GM21529 (cell line): ENCODE results near the gene AR.

Experiments
- ATAC-seq: cut with Tn5 transposase; IDR thresholded peaks from one replicate; pipeline ENCODE4 v1.9.1; 2021; ENCODE audit not compliant: unreplicated experiment

The AR gene

DNA sequence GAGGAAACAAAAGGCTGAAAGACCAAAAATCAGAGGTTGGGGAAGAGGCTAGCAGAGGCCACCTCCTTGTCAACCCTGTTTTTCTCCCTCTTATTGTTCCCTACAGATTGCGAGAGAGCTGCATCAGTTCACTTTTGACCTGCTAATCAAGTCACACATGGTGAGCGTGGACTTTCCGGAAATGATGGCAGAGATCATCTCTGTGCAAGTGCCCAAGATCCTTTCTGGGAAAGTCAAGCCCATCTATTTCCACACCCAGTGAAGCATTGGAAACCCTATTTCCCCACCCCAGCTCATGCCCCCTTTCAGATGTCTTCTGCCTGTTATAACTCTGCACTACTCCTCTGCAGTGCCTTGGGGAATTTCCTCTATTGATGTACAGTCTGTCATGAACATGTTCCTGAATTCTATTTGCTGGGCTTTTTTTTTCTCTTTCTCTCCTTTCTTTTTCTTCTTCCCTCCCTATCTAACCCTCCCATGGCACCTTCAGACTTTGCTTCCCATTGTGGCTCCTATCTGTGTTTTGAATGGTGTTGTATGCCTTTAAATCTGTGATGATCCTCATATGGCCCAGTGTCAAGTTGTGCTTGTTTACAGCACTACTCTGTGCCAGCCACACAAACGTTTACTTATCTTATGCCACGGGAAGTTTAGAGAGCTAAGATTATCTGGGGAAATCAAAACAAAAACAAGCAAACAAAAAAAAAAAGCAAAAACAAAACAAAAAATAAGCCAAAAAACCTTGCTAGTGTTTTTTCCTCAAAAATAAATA, 179.9 kb downstream of the AR start:
- no peak for ATAC-seq

DNA sequence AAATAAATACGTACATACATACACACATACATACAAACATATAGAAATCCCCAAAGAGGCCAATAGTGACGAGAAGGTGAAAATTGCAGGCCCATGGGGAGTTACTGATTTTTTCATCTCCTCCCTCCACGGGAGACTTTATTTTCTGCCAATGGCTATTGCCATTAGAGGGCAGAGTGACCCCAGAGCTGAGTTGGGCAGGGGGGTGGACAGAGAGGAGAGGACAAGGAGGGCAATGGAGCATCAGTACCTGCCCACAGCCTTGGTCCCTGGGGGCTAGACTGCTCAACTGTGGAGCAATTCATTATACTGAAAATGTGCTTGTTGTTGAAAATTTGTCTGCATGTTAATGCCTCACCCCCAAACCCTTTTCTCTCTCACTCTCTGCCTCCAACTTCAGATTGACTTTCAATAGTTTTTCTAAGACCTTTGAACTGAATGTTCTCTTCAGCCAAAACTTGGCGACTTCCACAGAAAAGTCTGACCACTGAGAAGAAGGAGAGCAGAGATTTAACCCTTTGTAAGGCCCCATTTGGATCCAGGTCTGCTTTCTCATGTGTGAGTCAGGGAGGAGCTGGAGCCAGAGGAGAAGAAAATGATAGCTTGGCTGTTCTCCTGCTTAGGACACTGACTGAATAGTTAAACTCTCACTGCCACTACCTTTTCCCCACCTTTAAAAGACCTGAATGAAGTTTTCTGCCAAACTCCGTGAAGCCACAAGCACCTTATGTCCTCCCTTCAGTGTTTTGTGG, 180.7 kb downstream of the AR start:
- no peak for ATAC-seq

- ATAC-seq: no peak
Measured at GRCh38 chrX:67725471-67725870, 181.7 kb downstream of the AR start.

DNA sequence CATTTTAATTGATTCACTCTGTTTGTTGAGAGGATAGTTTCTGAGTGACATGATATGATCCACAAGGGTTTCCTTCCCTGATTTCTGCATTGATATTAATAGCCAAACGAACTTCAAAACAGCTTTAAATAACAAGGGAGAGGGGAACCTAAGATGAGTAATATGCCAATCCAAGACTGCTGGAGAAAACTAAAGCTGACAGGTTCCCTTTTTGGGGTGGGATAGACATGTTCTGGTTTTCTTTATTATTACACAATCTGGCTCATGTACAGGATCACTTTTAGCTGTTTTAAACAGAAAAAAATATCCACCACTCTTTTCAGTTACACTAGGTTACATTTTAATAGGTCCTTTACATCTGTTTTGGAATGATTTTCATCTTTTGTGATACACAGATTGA, 182.2 kb downstream of the AR start:
- ATAC-seq: no peak

DNA sequence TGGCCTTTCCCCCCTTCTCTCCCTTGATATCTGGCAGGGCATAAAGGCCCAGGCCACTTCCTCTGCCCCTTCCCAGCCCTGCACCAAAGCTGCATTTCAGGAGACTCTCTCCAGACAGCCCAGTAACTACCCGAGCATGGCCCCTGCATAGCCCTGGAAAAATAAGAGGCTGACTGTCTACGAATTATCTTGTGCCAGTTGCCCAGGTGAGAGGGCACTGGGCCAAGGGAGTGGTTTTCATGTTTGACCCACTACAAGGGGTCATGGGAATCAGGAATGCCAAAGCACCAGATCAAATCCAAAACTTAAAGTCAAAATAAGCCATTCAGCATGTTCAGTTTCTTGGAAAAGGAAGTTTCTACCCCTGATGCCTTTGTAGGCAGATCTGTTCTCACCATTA, 183.8 kb downstream of the AR start:
- no peak for ATAC-seq

- ATAC-seq: no peak
Measured at GRCh38 chrX:67730296-67730695, 186.5 kb downstream of the AR start.

- ATAC-seq: no peak
Measured at GRCh38 chrX:67731061-67731460, 187.2 kb downstream of the AR start.

DNA sequence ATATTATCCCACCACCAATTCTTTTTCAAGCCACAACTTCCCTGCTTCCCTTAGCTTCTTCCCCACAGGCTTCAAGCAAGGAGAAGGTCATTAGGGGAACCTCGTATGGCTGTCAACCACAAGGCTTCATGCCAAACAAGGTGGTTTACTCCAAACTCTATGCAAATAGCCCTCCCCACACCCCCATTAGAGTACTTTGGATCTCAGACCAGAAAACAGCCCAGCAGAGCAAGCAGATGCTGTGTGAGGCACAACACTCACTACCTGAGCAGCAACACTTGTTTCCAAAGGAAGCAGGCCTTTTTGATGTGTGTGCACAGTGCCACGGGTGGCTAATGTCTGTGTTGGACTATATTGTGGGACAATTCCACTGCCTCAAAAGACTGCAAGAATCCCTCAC, 189.0 kb downstream of the AR start:
- ATAC-seq: no peak

GRCh38 chrX:67734111-67734753, 190.4 kb downstream of the AR start:
- no peak for ATAC-seq

DNA sequence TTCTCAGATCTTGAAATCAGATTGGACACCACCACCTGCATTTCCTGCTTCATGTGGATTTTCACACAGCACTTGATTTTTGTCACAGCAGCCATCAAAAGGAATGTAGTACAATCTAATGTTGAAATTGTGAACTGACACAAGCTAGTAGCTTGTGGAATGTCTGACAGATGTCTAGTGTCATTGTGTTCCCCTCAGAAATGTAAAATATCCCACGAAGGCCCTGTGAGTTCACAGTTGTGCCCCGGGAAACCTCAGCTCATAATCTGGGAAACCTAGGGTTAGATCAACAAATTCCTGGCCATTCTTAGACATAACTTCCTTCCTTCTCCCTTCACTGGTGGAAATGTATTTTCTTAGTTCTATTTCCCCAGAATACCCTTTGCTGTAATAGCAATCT, 205.7 kb downstream of the AR start:
- ATAC-seq: no peak

DNA sequence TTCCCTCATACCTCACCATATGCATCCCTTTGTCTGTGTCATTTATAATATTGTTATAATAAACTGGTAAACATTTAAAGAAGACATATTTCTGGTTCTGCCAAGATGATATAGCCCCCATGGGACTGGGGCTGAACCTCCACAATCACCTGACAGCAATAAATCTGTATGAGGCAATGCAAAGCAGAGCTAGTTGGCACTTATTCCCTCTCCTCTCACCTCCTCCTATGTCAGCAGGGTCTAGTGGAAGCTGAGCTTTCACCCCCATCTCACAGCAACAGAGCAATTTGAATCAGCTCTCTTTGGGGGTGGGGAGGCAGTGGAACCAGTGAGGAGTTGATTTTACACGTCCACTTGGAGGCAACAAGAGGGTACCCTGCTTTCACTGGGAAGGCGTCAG, 206.9 kb downstream of the AR start:
- ATAC-seq: no peak

GRCh38 chrX:67759018-67759417, 215.2 kb downstream of the AR start:
- no peak for ATAC-seq

DNA sequence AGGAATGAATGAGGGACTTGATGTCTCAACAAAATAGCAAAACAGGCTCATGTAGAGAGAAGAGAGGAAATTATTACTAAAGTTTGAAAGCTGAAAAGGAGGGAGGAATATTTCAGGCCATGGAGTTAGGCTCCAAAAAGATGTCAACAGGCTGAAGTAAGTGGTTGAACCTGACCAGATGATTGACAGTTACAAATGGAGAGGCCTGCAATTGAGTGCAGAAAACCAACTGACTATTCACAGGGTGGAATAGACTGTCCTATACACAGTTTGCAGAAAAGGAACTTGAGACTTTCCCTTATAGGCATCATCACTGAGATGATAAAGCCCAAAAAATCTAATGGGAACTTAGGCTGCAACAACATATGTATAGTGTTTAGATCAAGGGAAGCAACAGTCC, 233.3 kb downstream of the AR start:
- ATAC-seq: no peak

GRCh38 chrX:67779099-67779498, 235.3 kb downstream of the AR start:
- no peak for ATAC-seq
